ENCODE measurements around the gene ZYX. TPM values are rescaled to one million over a fixed set of nuclear protein-coding genes. Genes with fewer than 3 reads are reported as not detected.
"Not testable (repeated sequence)": the region's sequence is repeated elsewhere in the genome, so short reads cannot be mapped to it uniquely, and the experiment has no call there.

Gene ZYX
- total and polyA plus RNA-seq, 2 donors (not counting 1 experiment from before 2014, with no cell fraction given) = 33.5 to 85.6 TPM

GRCh38 chr7:143399642-143400041 is 18.5 kb downstream of the ZYX start:
- TF ChIP-seq CTCF (conservative IDR thresholded peaks at IDR 0.05 in 1 of 2, IDR thresholded peaks at IDR 0.05 in 1 of 2; ENCODE audit: low read depth in 1 of 2, low read length in 2 of 2) (no peak), EZH2 (IDR thresholded peaks at IDR 0.05; ENCODE audit: low read length, missing control alignments) (no peak)
- no peak for DNase-seq (ENCODE audit: low read depth in 2 of 2)
- H3K27ac ChIP-seq (ENCODE audit: insufficient read depth, low read length) = no peak overlapping the region
- no peaks in the 10 kb centered on the region for H3K36me3 ChIP-seq (ENCODE audit: control insufficient read depth, insufficient read depth, low read length)
- no peaks in the 10 kb centered on the region for H3K9me3 ChIP-seq (ENCODE audit: control insufficient read depth, insufficient read depth, low read depth, low read length)
- H3K4me1 ChIP-seq (ENCODE audit: control insufficient read depth, extremely low read depth, insufficient read depth, low read length) = peaks cover 2% of the 10 kb centered on the region
- H2AFZ ChIP-seq (ENCODE audit: low read length) = no peak overlapping the region
- H3K79me2 ChIP-seq (ENCODE audit: control insufficient read depth, insufficient read depth, low read length) = no peaks in the 10 kb centered on the region
- no peaks in the 10 kb centered on the region for H4K20me1 ChIP-seq (ENCODE audit: control insufficient read depth, extremely low read depth, insufficient read depth, low read length)
- H3K4me2 ChIP-seq (ENCODE audit: extremely low read depth, insufficient read depth, low read length) = no peak overlapping the region
- H3K9ac ChIP-seq (ENCODE audit: insufficient read depth, low read length) = no peak overlapping the region
- H3K4me3 ChIP-seq (replicated peaks in 1 of 4; ENCODE audit: control extremely low read depth in 1 of 4, insufficient read depth in 1 of 4, low read depth in 3 of 4, low read length in 4 of 4) = no peak overlapping the region
- H3K27me3 ChIP-seq (ENCODE audit: control insufficient read depth, insufficient read depth, low read length) = no peaks in the 10 kb centered on the region

- H3K27ac ChIP-seq (ENCODE audit: insufficient read depth, low read length) = no peak overlapping the region
- H3K4me2 ChIP-seq (ENCODE audit: extremely low read depth, insufficient read depth, low read length) = no peak overlapping the region
- no peaks in the 10 kb centered on the region for H3K9me3 ChIP-seq (ENCODE audit: control insufficient read depth, insufficient read depth, low read depth, low read length)
- no peak for DNase-seq (ENCODE audit: low read depth in 2 of 2)
- no peak overlapping the region for H3K4me3 ChIP-seq (replicated peaks in 1 of 4; ENCODE audit: control extremely low read depth in 1 of 4, insufficient read depth in 1 of 4, low read depth in 3 of 4, low read length in 4 of 4)
- H2AFZ ChIP-seq (ENCODE audit: low read length) = no peak overlapping the region
- no peaks in the 10 kb centered on the region for H3K79me2 ChIP-seq (ENCODE audit: control insufficient read depth, insufficient read depth, low read length)
- no peaks in the 10 kb centered on the region for H4K20me1 ChIP-seq (ENCODE audit: control insufficient read depth, extremely low read depth, insufficient read depth, low read length)
- no peak for TF ChIP-seq EZH2 (IDR thresholded peaks at IDR 0.05; ENCODE audit: low read length, missing control alignments)
- no peak for TF ChIP-seq CTCF (conservative IDR thresholded peaks at IDR 0.05 in 1 of 2, IDR thresholded peaks at IDR 0.05 in 1 of 2; ENCODE audit: low read depth in 1 of 2, low read length in 2 of 2)
- H3K9ac ChIP-seq (ENCODE audit: insufficient read depth, low read length) = no peak overlapping the region
- H3K27me3 ChIP-seq (ENCODE audit: control insufficient read depth, insufficient read depth, low read length) = peaks cover 3% of the 10 kb centered on the region
- no peaks in the 10 kb centered on the region for H3K36me3 ChIP-seq (ENCODE audit: control insufficient read depth, insufficient read depth, low read length)
- peaks cover 4% of the 10 kb centered on the region for H3K4me1 ChIP-seq (ENCODE audit: control insufficient read depth, extremely low read depth, insufficient read depth, low read length)
These were observed 20.1 kb downstream of the ZYX start for GRCh38 chr7:143401265-143401664.

- H3K9me3 ChIP-seq (ENCODE audit: control insufficient read depth, insufficient read depth, low read depth, low read length); H3K4me1 ChIP-seq (ENCODE audit: control insufficient read depth, extremely low read depth, insufficient read depth, low read length); DNase-seq (ENCODE audit: low read depth in 2 of 2); H3K36me3 ChIP-seq (ENCODE audit: control insufficient read depth, insufficient read depth, low read length); H3K27ac ChIP-seq (ENCODE audit: insufficient read depth, low read length); H2AFZ ChIP-seq (ENCODE audit: low read length); H3K27me3 ChIP-seq (ENCODE audit: control insufficient read depth, insufficient read depth, low read length); H3K4me3 ChIP-seq (replicated peaks in 1 of 4; ENCODE audit: control extremely low read depth in 1 of 4, insufficient read depth in 1 of 4, low read depth in 3 of 4, low read length in 4 of 4); H3K79me2 ChIP-seq (ENCODE audit: control insufficient read depth, insufficient read depth, low read length); H3K4me2 ChIP-seq (ENCODE audit: extremely low read depth, insufficient read depth, low read length); H3K9ac ChIP-seq (ENCODE audit: insufficient read depth, low read length); H4K20me1 ChIP-seq (ENCODE audit: control insufficient read depth, extremely low read depth, insufficient read depth, low read length): not testable (repeated sequence)
These were observed 21.1 kb downstream of the ZYX start for GRCh38 chr7:143402233-143402632.
